ENCODE data around the gene ANKRD13B.

ANKRD13B gene

DNA sequence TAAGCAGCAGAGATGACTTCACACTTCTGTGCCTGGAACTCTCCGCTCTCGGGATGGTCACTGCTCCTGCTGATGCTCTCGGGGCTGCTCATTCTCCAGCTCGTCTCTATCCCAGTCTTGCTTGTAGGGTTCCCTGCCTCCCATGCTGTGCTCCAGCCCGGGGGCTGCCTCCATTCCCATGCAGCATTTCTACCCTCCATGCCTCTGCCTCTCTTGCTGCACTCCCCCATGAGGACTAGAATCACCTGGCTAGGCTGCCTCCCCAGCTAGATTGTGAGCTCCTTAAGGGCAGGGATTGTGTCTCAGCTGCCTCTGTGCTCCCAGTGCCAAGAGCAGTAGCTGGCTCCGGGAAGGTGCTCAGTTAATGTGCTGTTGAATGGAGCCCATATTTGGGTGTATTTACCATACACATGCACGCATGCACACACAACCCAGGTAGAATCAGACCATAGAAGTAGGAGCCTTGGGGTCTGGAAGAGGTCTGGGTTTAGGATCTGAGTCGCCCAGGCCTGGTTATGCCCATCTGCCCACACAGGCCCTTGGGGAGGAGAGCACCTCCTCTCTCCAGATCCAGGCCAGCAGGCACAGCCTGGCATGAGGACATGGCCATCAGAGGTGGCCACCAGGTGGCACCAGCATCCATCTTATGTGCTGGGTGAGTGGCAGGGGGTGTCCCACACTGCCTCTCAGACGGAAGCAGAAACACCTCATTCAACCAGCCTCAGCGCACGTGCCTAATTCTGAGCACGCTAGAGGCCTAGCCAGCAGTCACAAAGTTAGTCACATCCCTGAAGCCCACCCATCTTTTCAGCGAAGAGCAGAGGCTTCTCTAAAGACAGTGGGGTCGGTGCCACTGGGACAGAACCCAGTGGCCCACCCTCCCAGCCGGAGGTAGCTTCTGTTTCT, 12.8 kb upstream of the ANKRD13B start (continued):
- TF ChIP-seq, protein P1, sequence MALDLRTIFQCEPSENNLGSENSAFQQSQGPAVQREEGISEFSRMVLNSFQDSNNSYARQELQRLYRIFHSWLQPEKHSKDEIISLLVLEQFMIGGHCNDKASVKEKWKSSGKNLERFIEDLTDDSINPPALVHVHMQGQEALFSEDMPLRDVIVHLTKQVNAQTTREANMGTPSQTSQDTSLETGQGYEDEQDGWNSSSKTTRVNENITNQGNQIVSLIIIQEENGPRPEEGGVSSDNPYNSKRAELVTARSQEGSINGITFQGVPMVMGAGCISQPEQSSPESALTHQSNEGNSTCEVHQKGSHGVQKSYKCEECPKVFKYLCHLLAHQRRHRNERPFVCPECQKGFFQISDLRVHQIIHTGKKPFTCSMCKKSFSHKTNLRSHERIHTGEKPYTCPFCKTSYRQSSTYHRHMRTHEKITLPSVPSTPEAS (tag by site-specific recombination; IDR thresholded peaks at IDR 0.05): no peak
- no peak for TF ChIP-seq TCF7L2 (IDR thresholded peaks at IDR 0.05; ENCODE audit: borderline replicate concordance, low read depth, low read length)
- TF ChIP-seq, protein P2, sequence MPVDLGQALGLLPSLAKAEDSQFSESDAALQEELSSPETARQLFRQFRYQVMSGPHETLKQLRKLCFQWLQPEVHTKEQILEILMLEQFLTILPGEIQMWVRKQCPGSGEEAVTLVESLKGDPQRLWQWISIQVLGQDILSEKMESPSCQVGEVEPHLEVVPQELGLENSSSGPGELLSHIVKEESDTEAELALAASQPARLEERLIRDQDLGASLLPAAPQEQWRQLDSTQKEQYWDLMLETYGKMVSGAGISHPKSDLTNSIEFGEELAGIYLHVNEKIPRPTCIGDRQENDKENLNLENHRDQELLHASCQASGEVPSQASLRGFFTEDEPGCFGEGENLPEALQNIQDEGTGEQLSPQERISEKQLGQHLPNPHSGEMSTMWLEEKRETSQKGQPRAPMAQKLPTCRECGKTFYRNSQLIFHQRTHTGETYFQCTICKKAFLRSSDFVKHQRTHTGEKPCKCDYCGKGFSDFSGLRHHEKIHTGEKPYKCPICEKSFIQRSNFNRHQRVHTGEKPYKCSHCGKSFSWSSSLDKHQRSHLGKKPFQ (tag by site-specific recombination; IDR thresholded peaks at IDR 0.05): no peak
- peak; percentile 40 for TF ChIP-seq ZNF600 (tag by site-specific recombination; IDR thresholded peaks at IDR 0.05)
- TF ChIP-seq ZNF677 (tag by site-specific recombination; IDR thresholded peaks at IDR 0.05): no peak
- TF ChIP-seq ZNF585B (tag by site-specific recombination; IDR thresholded peaks at IDR 0.05): no peak
- TF ChIP-seq ZNF274 (IDR thresholded peaks at IDR 0.05; ENCODE audit: low read length): no peak
- no peak for TF ChIP-seq ZNF274 (tag by site-specific recombination; IDR thresholded peaks at IDR 0.05; ENCODE audit: borderline replicate concordance)
- no peak for TF ChIP-seq ZEB2 (tag by site-specific recombination; IDR thresholded peaks at IDR 0.05)
- TF ChIP-seq, protein P3, sequence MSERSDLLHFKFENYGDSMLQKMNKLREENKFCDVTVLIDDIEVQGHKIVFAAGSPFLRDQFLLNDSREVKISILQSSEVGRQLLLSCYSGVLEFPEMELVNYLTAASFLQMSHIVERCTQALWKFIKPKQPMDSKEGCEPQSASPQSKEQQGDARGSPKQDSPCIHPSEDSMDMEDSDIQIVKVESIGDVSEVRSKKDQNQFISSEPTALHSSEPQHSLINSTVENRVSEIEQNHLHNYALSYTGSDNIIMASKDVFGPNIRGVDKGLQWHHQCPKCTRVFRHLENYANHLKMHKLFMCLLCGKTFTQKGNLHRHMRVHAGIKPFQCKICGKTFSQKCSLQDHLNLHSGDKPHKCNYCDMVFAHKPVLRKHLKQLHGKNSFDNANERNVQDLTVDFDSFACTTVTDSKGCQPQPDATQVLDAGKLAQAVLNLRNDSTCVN (tag by site-specific recombination; optimal IDR thresholded peaks at IDR 0.05): peak; percentile 9
- TF ChIP-seq, protein P4, sequence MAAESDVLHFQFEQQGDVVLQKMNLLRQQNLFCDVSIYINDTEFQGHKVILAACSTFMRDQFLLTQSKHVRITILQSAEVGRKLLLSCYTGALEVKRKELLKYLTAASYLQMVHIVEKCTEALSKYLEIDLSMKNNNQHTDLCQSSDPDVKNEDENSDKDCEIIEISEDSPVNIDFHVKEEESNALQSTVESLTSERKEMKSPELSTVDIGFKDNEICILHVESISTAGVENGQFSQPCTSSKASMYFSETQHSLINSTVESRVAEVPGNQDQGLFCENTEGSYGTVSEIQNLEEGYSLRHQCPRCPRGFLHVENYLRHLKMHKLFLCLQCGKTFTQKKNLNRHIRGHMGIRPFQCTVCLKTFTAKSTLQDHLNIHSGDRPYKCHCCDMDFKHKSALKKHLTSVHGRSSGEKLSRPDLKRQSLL (tag by site-specific recombination; IDR thresholded peaks at IDR 0.05): no peak
- peak; percentile 57 for TF ChIP-seq ZBTB17 (tag by site-specific recombination; IDR thresholded peaks at IDR 0.05)
- TF ChIP-seq, protein P5, sequence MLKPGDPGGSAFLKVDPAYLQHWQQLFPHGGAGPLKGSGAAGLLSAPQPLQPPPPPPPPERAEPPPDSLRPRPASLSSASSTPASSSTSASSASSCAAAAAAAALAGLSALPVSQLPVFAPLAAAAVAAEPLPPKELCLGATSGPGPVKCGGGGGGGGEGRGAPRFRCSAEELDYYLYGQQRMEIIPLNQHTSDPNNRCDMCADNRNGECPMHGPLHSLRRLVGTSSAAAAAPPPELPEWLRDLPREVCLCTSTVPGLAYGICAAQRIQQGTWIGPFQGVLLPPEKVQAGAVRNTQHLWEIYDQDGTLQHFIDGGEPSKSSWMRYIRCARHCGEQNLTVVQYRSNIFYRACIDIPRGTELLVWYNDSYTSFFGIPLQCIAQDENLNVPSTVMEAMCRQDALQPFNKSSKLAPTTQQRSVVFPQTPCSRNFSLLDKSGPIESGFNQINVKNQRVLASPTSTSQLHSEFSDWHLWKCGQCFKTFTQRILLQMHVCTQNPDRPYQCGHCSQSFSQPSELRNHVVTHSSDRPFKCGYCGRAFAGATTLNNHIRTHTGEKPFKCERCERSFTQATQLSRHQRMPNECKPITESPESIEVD (tag by site-specific recombination; IDR thresholded peaks at IDR 0.05): no peak
- TF ChIP-seq KLF1 (tag by site-specific recombination; IDR thresholded peaks at IDR 0.05): no peak
- TF ChIP-seq, protein P6, sequence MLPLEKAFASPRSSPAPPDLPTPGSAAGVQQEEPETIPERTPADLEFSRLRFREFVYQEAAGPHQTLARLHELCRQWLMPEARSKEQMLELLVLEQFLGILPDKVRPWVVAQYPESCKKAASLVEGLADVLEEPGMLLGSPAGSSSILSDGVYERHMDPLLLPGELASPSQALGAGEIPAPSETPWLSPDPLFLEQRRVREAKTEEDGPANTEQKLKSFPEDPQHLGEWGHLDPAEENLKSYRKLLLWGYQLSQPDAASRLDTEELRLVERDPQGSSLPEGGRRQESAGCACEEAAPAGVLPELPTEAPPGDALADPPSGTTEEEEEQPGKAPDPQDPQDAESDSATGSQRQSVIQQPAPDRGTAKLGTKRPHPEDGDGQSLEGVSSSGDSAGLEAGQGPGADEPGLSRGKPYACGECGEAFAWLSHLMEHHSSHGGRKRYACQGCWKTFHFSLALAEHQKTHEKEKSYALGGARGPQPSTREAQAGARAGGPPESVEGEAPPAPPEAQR (tag by site-specific recombination; IDR thresholded peaks at IDR 0.05): no peak
- no peak for TF ChIP-seq ZNF776 (tag by site-specific recombination; IDR thresholded peaks at IDR 0.05; ENCODE audit: borderline replicate concordance)
- no peak for TF ChIP-seq ZNF214 (tag by site-specific recombination; IDR thresholded peaks at IDR 0.05; ENCODE audit: borderline replicate concordance)
- TF ChIP-seq ZNF112 (tag by site-specific recombination; IDR thresholded peaks at IDR 0.05): no peak
- no peak for TF ChIP-seq ZNF707 (tag by site-specific recombination; IDR thresholded peaks at IDR 0.05)
- no peak for TF ChIP-seq ZNF558 (tag by site-specific recombination; IDR thresholded peaks at IDR 0.05)
- no peak for TF ChIP-seq ZNF394 (tag by site-specific recombination; IDR thresholded peaks at IDR 0.05; ENCODE audit: borderline replicate concordance)
- TF ChIP-seq RBAK (tag by site-specific recombination; IDR thresholded peaks at IDR 0.05): no peak
- no peak for TF ChIP-seq SP3 (tag by site-specific recombination; IDR thresholded peaks at IDR 0.05)
- peak; percentile 23; the same call in 1 of the 2 replicates for TF ChIP-seq ZFHX2 (tag by site-specific recombination; conservative IDR thresholded peaks at IDR 0.05)
- no peak for TF ChIP-seq ZNF140 (tag by site-specific recombination; IDR thresholded peaks at IDR 0.05)
- TF ChIP-seq, protein P7, sequence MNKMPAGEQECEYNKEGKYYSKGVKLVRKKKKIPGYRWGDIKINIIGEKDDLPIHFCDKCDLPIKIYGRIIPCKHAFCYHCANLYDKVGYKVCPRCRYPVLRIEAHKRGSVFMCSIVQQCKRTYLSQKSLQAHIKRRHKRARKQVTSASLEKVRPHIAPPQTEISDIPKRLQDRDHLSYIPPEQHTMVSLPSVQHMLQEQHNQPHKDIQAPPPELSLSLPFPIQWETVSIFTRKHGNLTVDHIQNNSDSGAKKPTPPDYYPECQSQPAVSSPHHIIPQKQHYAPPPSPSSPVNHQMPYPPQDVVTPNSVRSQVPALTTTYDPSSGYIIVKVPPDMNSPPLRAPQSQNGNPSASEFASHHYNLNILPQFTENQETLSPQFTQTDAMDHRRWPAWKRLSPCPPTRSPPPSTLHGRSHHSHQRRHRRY (tag by site-specific recombination; IDR thresholded peaks at IDR 0.05): no peak
- no peak for TF ChIP-seq ZNF311 (tag by site-specific recombination; IDR thresholded peaks at IDR 0.05; ENCODE audit: borderline replicate concordance)
- 0 out of 2 replicates have a peak, but pooled peaks have one; percentile 9 for TF ChIP-seq WT1 (tag by site-specific recombination; IDR thresholded peaks at IDR 0.05)
- no peak for TF ChIP-seq SCRT1 (tag by site-specific recombination; IDR thresholded peaks at IDR 0.05; ENCODE audit: borderline replicate concordance)
- TF ChIP-seq BCL11B (tag by site-specific recombination; IDR thresholded peaks at IDR 0.05; ENCODE audit: low read depth): no peak
